ENCODE data around the gene IL10RB.
"Not testable (repeated sequence)": the region's sequence is repeated elsewhere in the genome, so short reads cannot be mapped to it uniquely, and the experiment has no call there.

The IL10RB gene

GRCh38 chr21:33245289-33245918 is 20.8 kb upstream of the IL10RB start:
- Mint-ChIP-seq H3K36me3 (ENCODE audit: insufficient read depth) (peaks cover 84% of the 10 kb centered on the region), H3K4me1 (ENCODE audit: low read depth in 2 of 2) (peaks cover 35 to 56% of the 10 kb centered on the region in 2 donors), H3K9me3 (no peaks in the 10 kb centered on the region), H3K27ac (peak overlapping the region; percentile 91 to 94), H3K4me3 (peak overlapping the region; percentile 65 to 70), H3K27me3 (no peaks in the 10 kb centered on the region)
- ATAC-seq (replicated peaks): no peak
- no peak for DNase-seq

GRCh38 chr21:33246506-33246905 is 19.7 kb upstream of the IL10RB start:
- peaks cover 95% of the 10 kb centered on the region for H3K36me3 Mint-ChIP-seq (ENCODE audit: insufficient read depth)
- peak overlapping the region in 1 of 2 donors; percentile 49 for H3K27ac Mint-ChIP-seq
- H3K9me3 Mint-ChIP-seq: no peaks in the 10 kb centered on the region
- no peak overlapping the region for H3K4me3 Mint-ChIP-seq
- DNase-seq (no peak), ATAC-seq (replicated peaks) (no peak)
- peaks cover 34 to 49% of the 10 kb centered on the region in 2 donors for H3K4me1 Mint-ChIP-seq (ENCODE audit: low read depth in 2 of 2)
- no peaks in the 10 kb centered on the region for H3K27me3 Mint-ChIP-seq

GRCh38 chr21:33246963-33247362 is 19.2 kb upstream of the IL10RB start:
- Mint-ChIP-seq H3K4me3 (no peak overlapping the region), H3K9me3 (no peaks in the 10 kb centered on the region), H3K4me1 (ENCODE audit: low read depth in 2 of 2) (peaks cover 30 to 44% of the 10 kb centered on the region in 2 donors), H3K27me3 (no peaks in the 10 kb centered on the region), H3K27ac (peak overlapping the region; percentile 38 to 90), H3K36me3 (ENCODE audit: insufficient read depth) (peaks cover 98% of the 10 kb centered on the region)
- DNase-seq: no peak
- no peak for ATAC-seq (replicated peaks)

GRCh38 chr21:33247599-33247998 is 18.6 kb upstream of the IL10RB start:
- H3K4me1 Mint-ChIP-seq (ENCODE audit: low read depth in 2 of 2): peaks cover 27 to 41% of the 10 kb centered on the region in 2 donors

GRCh38 chr21:33249331-33250002 is 16.7 kb upstream of the IL10RB start:
- Mint-ChIP-seq H3K4me1 (ENCODE audit: low read depth in 2 of 2) (peaks cover 19 to 35% of the 10 kb centered on the region in 2 donors), H3K27ac (peak overlapping the region; percentile 18 to 94), H3K27me3 (no peaks in the 10 kb centered on the region), H3K9me3 (no peaks in the 10 kb centered on the region), H3K36me3 (ENCODE audit: insufficient read depth) (peaks cover 97% of the 10 kb centered on the region), H3K4me3 (peak overlapping the region in 1 of 2 donors; percentile 18)
- ATAC-seq (replicated peaks): no peak
- no peak for DNase-seq

More at GRCh38 chr21:33247599-33247998, 18.6 kb upstream of the IL10RB start:
- no peak for ATAC-seq (replicated peaks)
- peak overlapping the region; percentile 79 to 90 for H3K27ac Mint-ChIP-seq
- H3K9me3 Mint-ChIP-seq: no peaks in the 10 kb centered on the region
- H3K4me3 Mint-ChIP-seq: no peak overlapping the region
- no peak for DNase-seq
- H3K36me3 Mint-ChIP-seq (ENCODE audit: insufficient read depth): peaks cover 98% of the 10 kb centered on the region
- H3K27me3 Mint-ChIP-seq: no peaks in the 10 kb centered on the region

GRCh38 chr21:33251119-33251518 is 15.0 kb upstream of the IL10RB start:
- H3K9me3 Mint-ChIP-seq: no peaks in the 10 kb centered on the region
- H3K27ac Mint-ChIP-seq: peak overlapping the region; percentile 18 to 94
- DNase-seq (no peak), ATAC-seq (replicated peaks) (no peak)
- H3K27me3 Mint-ChIP-seq: no peaks in the 10 kb centered on the region
- H3K4me1 Mint-ChIP-seq (ENCODE audit: low read depth in 2 of 2): peaks cover 14 to 25% of the 10 kb centered on the region in 2 donors
- no peak overlapping the region for H3K4me3 Mint-ChIP-seq
- H3K36me3 Mint-ChIP-seq (ENCODE audit: insufficient read depth): peaks cover 95% of the 10 kb centered on the region

- not testable (repeated sequence) for H3K27me3 Mint-ChIP-seq; ATAC-seq (replicated peaks); H3K4me3 Mint-ChIP-seq; H3K9me3 Mint-ChIP-seq; DNase-seq
- H3K36me3 Mint-ChIP-seq (ENCODE audit: insufficient read depth): peaks cover 87% of the 10 kb centered on the region
- peak overlapping the region; percentile 25 to 67 for H3K27ac Mint-ChIP-seq
- peaks cover 18 to 21% of the 10 kb centered on the region in 2 donors for H3K4me1 Mint-ChIP-seq (ENCODE audit: low read depth in 2 of 2)
These were observed 12.8 kb upstream of the IL10RB start for GRCh38 chr21:33253382-33253781.

- H3K27ac Mint-ChIP-seq: peak overlapping the region; percentile 60 to 72
- no peaks in the 10 kb centered on the region for H3K27me3 Mint-ChIP-seq
- H3K9me3 Mint-ChIP-seq: peaks cover 0 to 3% of the 10 kb centered on the region in 2 donors
- DNase-seq (no peak), ATAC-seq (replicated peaks) (no peak)
- H3K4me3 Mint-ChIP-seq: no peak overlapping the region
- peaks cover 82% of the 10 kb centered on the region for H3K36me3 Mint-ChIP-seq (ENCODE audit: insufficient read depth)
- H3K4me1 Mint-ChIP-seq (ENCODE audit: low read depth in 2 of 2): peaks cover 24 to 27% of the 10 kb centered on the region in 2 donors
These were observed 11.4 kb upstream of the IL10RB start for GRCh38 chr21:33254766-33255165.

GRCh38 chr21:33255404-33255803 is 10.8 kb upstream of the IL10RB start:
- peaks cover 23 to 30% of the 10 kb centered on the region in 2 donors for H3K4me1 Mint-ChIP-seq (ENCODE audit: low read depth in 2 of 2)
- no peak for DNase-seq
- H3K36me3 Mint-ChIP-seq (ENCODE audit: insufficient read depth): peaks cover 76% of the 10 kb centered on the region
- no peak for ATAC-seq (replicated peaks)
- no peaks in the 10 kb centered on the region for H3K27me3 Mint-ChIP-seq
- H3K9me3 Mint-ChIP-seq: peaks cover 0 to 3% of the 10 kb centered on the region in 2 donors
- peak overlapping the region; percentile 60 to 72 for H3K27ac Mint-ChIP-seq
- H3K4me3 Mint-ChIP-seq: no peak overlapping the region

GRCh38 chr21:33256019-33256418 is 10.1 kb upstream of the IL10RB start:
- Mint-ChIP-seq H3K36me3 (ENCODE audit: insufficient read depth) (peaks cover 69% of the 10 kb centered on the region), H3K27me3 (no peaks in the 10 kb centered on the region), H3K4me1 (ENCODE audit: low read depth in 2 of 2) (peaks cover 25 to 30% of the 10 kb centered on the region in 2 donors), H3K9me3 (peaks cover 0 to 3% of the 10 kb centered on the region in 2 donors), H3K4me3 (no peak overlapping the region), H3K27ac (peak overlapping the region; percentile 60 to 72)
- DNase-seq (no peak), ATAC-seq (replicated peaks) (no peak)

GRCh38 chr21:33257094-33257803 is 8.9 kb upstream of the IL10RB start:
- Mint-ChIP-seq H3K4me1 (ENCODE audit: low read depth in 2 of 2) (peaks cover 29 to 33% of the 10 kb centered on the region in 2 donors), H3K27ac (peak overlapping the region; percentile 72 to 83)

GRCh38 chr21:33258475-33258874 is 7.7 kb upstream of the IL10RB start:
- H3K4me3 Mint-ChIP-seq: no peak overlapping the region
- H3K4me1 Mint-ChIP-seq (ENCODE audit: low read depth in 2 of 2): peaks cover 26 to 31% of the 10 kb centered on the region in 2 donors
- no peaks in the 10 kb centered on the region for H3K27me3 Mint-ChIP-seq
- peaks cover 52% of the 10 kb centered on the region for H3K36me3 Mint-ChIP-seq (ENCODE audit: insufficient read depth)
- DNase-seq (no peak), ATAC-seq (replicated peaks) (no peak)
- H3K9me3 Mint-ChIP-seq: peaks cover 0 to 3% of the 10 kb centered on the region in 2 donors
- H3K27ac Mint-ChIP-seq: peak overlapping the region; percentile 24 to 83

More at GRCh38 chr21:33257094-33257803, 8.9 kb upstream of the IL10RB start:
- no peak for DNase-seq
- Mint-ChIP-seq H3K36me3 (ENCODE audit: insufficient read depth) (peaks cover 57% of the 10 kb centered on the region), H3K27me3 (no peaks in the 10 kb centered on the region), H3K4me3 (no peak overlapping the region), H3K9me3 (peaks cover 0 to 3% of the 10 kb centered on the region in 2 donors)
- ATAC-seq (replicated peaks): no peak

GRCh38 chr21:33259428-33259827 is 6.7 kb upstream of the IL10RB start:
- H3K4me1 Mint-ChIP-seq (ENCODE audit: low read depth in 2 of 2): peaks cover 26 to 30% of the 10 kb centered on the region in 2 donors
- no peak for ATAC-seq (replicated peaks)

More at GRCh38 chr21:33259428-33259827, 6.7 kb upstream of the IL10RB start:
- Mint-ChIP-seq H3K27ac (peak overlapping the region; percentile 24 to 77), H3K27me3 (no peaks in the 10 kb centered on the region), H3K9me3 (peaks cover 0 to 3% of the 10 kb centered on the region in 2 donors), H3K4me3 (peak overlapping the region in 1 of 2 donors; percentile 12), H3K36me3 (ENCODE audit: insufficient read depth) (peaks cover 51% of the 10 kb centered on the region)
- DNase-seq: no peak

Data from effector memory CD8-positive, alpha-beta T cell (primary cell).